ENCODE results near the gene INAVA.
"Not testable (repeated sequence)": the region's sequence is repeated elsewhere in the genome, so short reads cannot be mapped to it uniquely, and the experiment has no call there.

INAVA gene

DNA sequence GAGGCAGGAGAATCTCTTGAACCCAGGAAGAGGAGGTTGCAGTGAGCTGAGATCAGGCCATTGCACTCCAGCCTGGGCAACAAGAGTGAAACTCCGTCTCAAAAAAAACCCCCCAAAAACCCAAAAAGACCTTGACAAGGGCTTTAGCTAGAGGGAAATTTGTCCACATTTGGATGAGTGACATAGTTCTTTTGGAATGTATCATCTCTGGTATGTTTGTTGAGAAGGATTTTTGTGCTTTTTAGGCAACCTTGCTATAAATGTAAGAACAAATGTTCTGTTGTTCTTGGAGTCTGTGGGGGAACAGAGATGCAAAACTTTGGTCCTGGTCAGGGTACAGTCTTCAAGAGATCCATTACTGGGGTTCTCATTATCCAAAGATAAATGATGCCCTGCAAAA lies 28.9 kb downstream of the INAVA start:
- no peak for DNase-seq

DNA sequence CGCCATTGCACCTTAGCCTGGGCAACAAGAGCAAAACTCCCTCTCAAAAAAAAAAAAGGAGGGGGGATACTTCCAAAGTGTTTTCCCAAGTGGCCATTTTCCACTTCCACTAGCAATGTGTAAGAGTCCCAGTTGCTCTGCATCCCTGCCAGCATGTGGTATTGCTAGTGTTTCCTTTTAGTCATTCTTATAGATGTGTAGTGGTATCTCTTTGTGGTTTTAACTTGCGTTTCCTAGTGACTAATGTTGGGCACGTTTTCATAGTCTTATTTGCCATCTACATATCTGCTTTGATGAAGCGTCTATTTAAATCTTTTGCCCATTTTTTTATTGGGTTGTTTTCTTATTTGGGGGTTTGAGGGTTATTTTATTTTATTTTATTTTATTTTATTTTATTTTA lies 31.1 kb downstream of the INAVA start:
- DNase-seq: no peak

DNA sequence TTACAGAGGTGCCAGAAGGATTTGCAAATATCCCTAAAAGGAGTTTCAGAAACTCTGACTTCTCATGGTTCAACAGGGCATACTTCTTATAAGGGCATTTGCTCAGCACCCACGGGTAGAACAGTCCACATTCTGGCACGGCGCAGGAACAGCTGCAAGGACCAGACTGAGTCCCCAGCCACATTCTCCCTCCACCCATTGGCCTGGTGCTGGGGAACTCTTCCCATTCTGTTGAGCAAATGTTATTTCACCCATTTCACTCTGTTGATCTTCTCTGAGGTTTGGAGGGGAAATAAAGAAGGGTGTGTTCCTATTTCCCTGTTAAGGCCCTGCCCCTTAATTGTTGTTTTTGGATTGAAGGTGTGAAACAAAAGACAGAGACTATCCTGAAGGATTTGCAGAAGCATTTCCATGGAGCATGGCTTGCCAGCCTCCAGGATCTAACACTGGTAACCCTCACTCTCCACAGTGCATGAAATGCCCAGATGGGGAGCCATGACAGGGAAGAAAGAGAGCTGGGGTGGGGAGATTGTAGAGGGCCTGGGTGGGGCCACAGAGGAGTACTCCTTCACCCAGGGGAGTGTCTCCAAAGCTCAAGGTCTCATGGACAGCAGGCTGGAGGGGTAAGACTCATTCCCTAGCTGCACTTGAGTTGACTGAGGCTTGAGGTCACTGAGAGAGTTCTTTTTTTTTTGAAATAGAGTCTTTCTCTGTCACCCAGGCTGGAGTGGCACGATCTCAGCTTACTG lies 35.0 kb downstream of the INAVA start:
- DNase-seq: no peak

DNA sequence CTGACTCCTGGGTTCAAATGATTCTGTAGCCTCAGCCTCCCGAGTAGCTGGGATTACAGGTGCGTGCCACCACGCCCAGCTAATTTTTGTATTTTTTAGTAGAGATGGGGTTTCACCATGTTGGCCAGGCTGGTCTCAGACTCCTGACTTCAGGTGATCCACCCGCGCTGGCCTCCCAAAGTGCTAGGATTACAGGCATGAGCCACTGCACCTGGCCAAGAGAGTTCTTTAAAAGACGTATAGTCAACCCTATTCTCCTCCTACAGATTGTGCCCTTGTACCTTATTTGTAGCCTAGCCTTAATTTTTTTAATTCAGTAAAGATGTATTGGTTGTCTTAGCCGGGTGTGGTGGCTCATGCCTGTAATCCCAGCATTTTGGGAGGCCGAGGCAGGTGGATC lies 35.6 kb downstream of the INAVA start:
- DNase-seq: not testable (repeated sequence)

DNA sequence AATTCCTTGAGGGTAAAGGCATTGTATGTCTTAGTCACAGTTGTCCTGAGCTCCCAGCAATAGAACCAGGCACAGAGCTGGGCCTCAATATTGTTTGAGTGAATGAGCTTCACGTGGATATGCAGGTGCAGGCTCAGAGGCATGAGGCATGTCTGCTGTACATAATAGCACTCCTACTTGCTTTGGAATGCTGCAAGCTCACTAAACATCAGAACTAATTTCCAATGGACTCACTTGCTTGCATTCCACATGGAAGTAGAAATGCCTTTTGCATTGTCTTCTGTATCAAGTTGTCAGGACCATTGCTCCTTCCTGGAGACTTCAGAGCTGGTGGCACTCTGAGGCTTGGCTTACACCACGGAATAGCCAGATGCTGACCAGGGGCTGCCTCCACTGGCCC lies 37.1 kb downstream of the INAVA start:
- DNase-seq: no peak

GRCh38 chr1:200934676-200935245 lies 40.1 kb downstream of the INAVA start:
- no peak for DNase-seq

DNA sequence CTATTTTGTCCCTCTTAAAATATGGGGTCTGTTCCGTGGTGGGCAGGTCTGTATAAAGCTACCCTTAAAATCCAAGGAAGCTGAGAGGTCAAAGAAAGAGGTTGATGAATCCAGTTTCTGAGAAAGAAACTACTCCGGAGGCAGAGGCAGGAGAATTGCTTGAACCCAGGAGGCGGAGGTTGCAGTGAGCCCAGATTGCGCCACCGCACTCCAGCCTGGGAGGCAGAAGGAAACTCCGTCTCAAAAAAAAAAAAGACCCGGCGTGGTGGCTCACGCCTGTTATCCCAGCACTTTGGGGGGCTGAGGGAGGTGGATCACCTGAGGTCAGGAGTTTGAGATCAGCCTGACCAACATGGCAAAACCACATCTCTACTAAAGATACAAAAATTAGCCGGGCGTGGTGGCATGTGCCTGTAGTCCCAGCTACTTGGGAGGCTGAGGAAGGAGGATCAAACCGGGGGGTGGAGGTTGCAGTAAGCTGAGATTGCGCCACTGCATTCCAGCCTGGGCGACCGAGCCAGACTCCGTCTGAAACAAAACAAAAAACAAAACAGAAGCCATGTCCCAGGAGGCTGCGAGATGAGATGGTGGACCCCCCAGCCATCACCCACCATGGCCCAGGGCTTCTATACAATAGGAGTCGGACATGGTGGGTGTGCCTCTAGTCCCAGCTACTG lies 40.7 kb downstream of the INAVA start:
- not testable (repeated sequence) for DNase-seq

- no peak for DNase-seq
Measured at GRCh38 chr1:200938955-200939354, 44.3 kb downstream of the INAVA start.

- DNase-seq: no peak
Measured at GRCh38 chr1:200945111-200945510, 50.4 kb downstream of the INAVA start.

GRCh38 chr1:200947059-200947566 lies 52.4 kb downstream of the INAVA start:
- DNase-seq: no peak

- no peak for DNase-seq
Measured at GRCh38 chr1:200949626-200950025, 54.9 kb downstream of the INAVA start.

DNA sequence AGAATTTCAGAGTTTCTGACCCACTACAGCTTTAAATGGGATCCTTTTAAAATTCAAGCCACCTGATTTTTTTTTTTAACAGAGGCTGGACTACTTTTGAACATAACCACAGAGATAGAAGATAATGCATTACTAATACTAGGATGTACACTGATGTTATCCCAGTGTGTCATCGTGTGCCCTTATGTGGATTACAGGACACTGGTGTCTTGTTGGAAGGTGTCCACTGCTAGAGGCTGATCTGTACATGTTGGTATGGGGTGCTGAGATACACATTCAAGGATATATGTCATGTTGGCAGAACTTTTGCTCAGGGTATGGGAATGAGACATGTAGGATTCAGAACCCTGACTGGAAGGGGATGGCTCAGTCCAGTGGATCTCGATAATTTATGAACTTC lies 56.3 kb downstream of the INAVA start:
- no peak for DNase-seq

DNA sequence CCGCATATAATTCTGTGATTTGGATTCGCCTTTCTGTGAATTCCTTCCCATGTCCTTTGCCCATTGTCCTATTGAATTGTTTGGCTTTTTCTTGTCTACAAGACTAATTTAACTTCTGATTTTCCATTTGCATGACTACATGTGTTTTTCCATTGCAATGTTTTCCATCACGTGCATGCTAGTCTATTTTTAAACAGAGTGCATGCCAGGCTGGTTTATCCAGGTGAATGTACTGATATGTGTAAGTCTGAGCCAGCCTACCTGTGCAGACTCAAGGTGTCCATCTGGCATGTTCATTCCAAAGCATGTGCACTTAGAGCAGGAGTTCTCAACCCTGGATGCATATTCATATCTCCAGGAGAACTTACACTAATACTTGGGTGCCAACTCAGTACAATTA lies 59.7 kb downstream of the INAVA start:
- DNase-seq: no peak

- no peak for DNase-seq
Measured at GRCh38 chr1:200958597-200958996, 63.9 kb downstream of the INAVA start.

- DNase-seq: no peak
Measured at GRCh38 chr1:200959411-200959921, 64.8 kb downstream of the INAVA start.

- no peak for DNase-seq
Measured at GRCh38 chr1:200960236-200960947, 65.7 kb downstream of the INAVA start.

GRCh38 chr1:200960948-200961340 lies 66.2 kb downstream of the INAVA start:
- no peak for DNase-seq

DNA sequence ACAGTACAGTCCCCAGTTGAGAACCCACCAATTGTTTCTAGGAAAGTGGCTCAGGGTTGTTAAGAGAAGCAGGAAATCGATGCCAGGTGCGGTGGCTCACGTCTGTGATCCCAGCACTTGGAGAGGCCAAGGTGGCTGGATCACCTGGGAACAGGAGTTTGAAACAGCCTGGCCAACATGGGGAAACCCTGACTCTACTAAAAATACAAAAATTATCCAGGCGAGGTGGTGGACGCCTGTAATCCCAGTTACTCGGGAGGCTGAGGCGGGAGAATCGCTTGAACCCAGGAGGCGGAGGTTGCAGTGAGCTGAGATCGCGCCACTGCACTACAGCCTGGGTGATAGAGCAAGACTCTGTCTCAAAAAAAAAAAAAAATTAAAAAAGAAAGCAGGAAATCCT lies 67.5 kb downstream of the INAVA start:
- DNase-seq: not testable (repeated sequence)

DNA sequence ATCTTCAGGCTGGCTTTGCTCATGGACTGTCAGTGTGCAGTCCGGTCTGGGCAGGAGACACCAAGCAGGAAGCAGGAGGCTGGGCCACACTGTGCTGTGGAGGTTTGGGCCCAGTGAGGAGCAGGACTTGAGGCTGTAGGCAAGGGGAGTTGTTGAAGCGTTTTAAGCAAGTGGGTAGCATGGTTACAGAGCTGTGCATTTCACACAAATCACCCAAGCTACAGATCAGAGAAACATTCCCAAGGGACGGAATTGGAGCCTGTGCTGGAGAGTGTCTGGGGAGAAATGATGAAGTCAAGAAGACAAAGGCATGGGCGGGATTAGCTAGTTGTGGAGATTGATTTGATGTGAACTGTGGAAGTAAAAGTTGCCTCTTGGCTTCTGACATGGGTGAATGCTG lies 67.9 kb downstream of the INAVA start:
- no peak for DNase-seq

DNA sequence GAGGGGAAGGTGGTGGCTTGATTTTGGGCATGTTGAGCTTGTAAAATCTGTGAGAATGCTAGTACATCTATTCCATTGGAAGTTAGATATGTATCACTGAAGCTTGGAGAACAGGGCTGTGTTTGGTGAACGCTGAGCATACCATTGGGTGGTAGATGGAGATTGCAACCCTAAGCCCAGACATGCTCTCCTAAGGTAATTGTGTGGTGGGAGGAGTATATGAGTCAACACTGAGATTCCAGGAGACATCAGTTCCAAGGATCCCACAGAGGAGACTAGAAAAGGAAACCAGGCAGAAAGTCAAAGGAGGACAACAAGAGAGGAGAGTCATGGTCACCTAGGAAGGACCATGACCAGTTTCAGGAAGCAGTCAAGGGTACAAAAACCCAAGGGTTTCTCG lies 68.4 kb downstream of the INAVA start:
- DNase-seq: no peak

DNA sequence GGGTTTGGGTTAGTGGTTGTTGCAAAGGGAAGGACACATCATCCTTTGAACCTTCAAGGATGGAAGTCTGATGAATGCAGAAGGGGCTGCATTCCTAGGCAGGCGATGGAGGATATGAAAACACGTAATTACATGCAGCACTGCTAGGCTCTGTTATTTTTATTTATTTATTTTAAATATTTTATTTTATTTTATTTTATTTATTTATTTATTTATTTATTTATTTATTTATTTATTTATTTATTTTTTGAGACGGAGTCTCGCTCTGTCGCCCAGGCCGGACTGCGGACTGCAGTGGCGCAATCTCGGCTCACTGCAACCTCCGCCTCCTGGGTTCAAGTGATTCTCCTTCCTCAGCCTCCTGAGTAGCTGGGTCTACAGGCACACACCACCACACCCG lies 69.2 kb downstream of the INAVA start:
- DNase-seq: not testable (repeated sequence)

Data from activated CD8-positive, alpha-beta memory T cell treated with anti-CD3 and anti-CD28 coated beads for 24 hours (primary cell).